ENCODE data around the gene HMCN2.
"Not testable (repeated sequence)": the region's sequence is repeated elsewhere in the genome, so short reads cannot be mapped to it uniquely, and the experiment has no call there.

Gene HMCN2

DNA sequence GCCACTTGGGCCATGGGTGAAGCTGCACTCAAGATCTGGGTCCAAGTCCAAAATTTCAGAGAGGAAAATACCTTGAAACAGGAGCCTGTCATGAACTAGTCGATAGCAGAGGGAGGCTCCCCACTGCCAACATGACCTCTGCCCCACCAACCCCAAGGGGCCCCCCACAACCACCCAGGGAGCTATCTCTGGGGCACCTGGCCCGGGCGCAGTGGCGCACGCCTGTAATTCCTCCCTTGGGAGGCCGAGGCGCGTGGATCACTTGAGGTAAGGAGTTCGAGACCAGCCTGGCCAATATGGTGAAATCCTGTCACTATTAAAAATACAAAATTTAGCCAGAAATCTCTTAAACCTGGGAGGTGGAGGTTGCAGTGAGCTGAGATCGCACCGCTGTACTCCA lies 20.1 kb upstream of the HMCN2 start:
- no peak for TF ChIP-seq POLR2A (IDR thresholded peaks at IDR 0.05; ENCODE audit: low read length)
- no peak for TF ChIP-seq GATA1 (IDR thresholded peaks at IDR 0.05; ENCODE audit: low read depth, low read length)
- no peak for DNase-seq

GRCh38 chr9:130246126-130246525 lies 19.4 kb upstream of the HMCN2 start:
- no peak for DNase-seq
- TF ChIP-seq POLR2A (IDR thresholded peaks at IDR 0.05; ENCODE audit: low read length), result no peak
- TF ChIP-seq GATA1 (IDR thresholded peaks at IDR 0.05; ENCODE audit: low read depth, low read length), result no peak

DNA sequence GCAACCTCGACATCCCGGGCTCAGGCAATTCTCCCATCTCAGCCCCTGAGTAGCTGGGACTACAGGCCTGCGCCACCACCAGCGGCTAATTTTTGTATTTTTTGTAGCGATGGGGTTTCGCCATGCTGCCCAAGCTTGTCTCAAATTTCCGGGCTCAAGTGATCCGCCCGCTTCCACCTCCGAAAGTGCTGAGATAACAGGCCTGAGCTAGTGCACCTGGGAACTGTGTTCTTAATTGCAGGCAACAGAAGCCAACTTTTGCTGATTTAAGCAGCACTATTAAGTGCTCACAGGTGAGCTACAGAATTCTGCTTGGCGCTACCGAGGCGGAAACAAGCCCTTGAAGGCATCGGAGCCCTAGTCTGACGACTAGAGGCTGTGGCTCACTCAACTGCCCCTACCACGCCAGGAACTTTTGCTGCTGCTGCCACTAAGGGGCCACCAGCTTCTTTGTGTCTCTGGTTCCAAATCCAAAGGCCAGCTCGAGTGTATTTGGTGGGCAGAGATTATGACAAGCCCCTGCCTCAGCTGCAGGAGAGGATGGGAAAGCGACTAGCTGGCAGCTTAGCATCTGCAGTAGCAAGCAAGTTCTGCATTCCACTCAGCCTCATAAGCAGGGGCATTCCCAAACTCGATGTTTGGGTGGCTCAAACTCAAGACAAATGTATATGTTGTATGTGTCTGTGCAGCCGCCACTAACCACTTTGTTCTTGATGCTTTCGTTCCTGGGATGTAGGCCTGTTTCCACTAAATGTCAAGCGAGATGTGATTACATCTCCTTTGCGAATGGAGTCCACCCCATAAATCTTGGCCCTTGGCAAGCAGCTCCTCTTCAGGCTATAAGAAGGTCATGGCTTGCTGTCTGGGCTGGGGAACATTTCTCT lies 10.6 kb upstream of the HMCN2 start:
- DNase-seq, result no peak

DNA sequence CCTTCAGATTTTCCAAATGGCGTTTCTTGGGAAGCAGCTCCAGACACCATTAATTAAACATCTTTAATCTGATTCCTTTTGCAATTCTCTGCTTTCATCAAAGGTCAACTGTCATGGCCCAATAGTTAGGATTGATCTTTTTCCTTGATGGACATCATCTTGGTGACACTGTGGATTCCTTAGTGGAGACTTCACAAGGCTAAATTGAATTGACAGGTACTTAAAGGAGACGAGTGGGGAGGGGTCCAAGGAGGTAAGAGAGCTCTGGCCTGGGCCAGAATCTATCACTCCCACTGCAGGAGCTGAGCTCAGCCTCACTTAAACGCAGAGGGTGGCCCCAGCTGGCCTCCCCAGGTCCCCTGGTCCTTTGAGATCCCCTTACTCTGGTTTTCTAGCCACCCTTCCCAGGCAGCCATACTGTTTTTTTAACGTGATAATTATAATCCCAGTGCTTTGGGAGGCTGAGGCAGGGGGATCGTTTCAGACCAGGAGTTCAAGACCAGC lies 9.9 kb upstream of the HMCN2 start:
- no peak for DNase-seq
- TF ChIP-seq GATA1 (IDR thresholded peaks at IDR 0.05; ENCODE audit: low read depth, low read length), result no peak
- no peak for TF ChIP-seq POLR2A (IDR thresholded peaks at IDR 0.05; ENCODE audit: low read length)

More for the DNA sequence above, 10.6 kb upstream of the HMCN2 start:
- TF ChIP-seq POLR2A (IDR thresholded peaks at IDR 0.05; ENCODE audit: low read length) (no peak), GATA1 (IDR thresholded peaks at IDR 0.05; ENCODE audit: low read depth, low read length) (no peak)

DNA sequence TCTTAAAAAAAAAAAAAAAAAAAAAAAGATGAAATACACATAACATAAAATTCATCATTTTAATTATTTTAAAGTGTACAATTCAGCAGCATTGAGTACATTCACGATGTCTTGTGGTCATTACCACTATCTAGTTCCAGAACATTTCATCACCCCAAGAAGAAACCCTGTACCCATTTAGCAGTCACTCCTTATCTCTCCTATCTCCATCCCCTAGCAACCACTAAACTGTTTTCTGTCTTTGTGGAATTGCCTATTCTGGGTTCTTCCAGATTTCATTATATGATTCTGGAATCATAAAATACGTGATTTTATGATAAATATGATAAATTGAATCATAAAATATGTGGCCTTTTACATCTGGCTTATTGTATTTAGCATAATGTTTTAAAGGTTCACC lies 8.9 kb upstream of the HMCN2 start:
- TF ChIP-seq POLR2A (IDR thresholded peaks at IDR 0.05; ENCODE audit: low read length), result no peak
- TF ChIP-seq GATA1 (IDR thresholded peaks at IDR 0.05; ENCODE audit: low read depth, low read length), result no peak
- no peak for DNase-seq

- DNase-seq, result not testable (repeated sequence)
Measured at GRCh38 chr9:130258137-130258536, 7.4 kb upstream of the HMCN2 start.

GRCh38 chr9:130259044-130259443 lies 6.5 kb upstream of the HMCN2 start:
- DNase-seq, result no peak

GRCh38 chr9:130260816-130261765 lies 4.5 kb upstream of the HMCN2 start:
- no peak for TF ChIP-seq GATA1 (IDR thresholded peaks at IDR 0.05; ENCODE audit: low read depth, low read length)
- TF ChIP-seq POLR2A (IDR thresholded peaks at IDR 0.05; ENCODE audit: low read length), result no peak
- DNase-seq, result no peak

More at GRCh38 chr9:130259044-130259443, 6.5 kb upstream of the HMCN2 start:
- TF ChIP-seq GATA1 (IDR thresholded peaks at IDR 0.05; ENCODE audit: low read depth, low read length), result no peak
- TF ChIP-seq POLR2A (IDR thresholded peaks at IDR 0.05; ENCODE audit: low read length), result no peak

GRCh38 chr9:130262061-130262745 lies 3.4 kb upstream of the HMCN2 start:
- DNase-seq, result no peak
- no peak for TF ChIP-seq POLR2A (IDR thresholded peaks at IDR 0.05; ENCODE audit: low read length)

DNA sequence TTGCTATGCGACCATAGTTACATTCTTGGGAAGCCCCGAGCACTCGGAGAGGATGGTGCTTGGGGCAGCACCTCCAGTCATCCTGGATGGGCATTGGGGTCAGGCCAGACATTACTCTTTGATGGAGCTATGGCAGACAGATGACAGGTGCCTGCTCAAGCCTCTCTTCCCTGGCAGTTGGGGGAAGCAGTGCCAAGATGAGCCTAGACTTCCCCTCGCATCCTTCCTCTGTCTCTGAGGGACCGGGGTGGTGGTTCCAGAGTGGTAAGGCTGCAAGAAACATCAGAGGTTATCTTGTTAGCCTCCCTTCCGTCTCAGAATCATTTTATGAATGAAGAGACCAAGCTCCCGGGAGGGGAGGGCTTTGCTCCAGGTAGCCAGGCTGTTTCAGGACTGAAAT lies 2.8 kb upstream of the HMCN2 start:
- no peak for DNase-seq
- TF ChIP-seq POLR2A (IDR thresholded peaks at IDR 0.05; ENCODE audit: low read length), result no peak
- no peak for TF ChIP-seq GATA1 (IDR thresholded peaks at IDR 0.05; ENCODE audit: low read depth, low read length)

DNA sequence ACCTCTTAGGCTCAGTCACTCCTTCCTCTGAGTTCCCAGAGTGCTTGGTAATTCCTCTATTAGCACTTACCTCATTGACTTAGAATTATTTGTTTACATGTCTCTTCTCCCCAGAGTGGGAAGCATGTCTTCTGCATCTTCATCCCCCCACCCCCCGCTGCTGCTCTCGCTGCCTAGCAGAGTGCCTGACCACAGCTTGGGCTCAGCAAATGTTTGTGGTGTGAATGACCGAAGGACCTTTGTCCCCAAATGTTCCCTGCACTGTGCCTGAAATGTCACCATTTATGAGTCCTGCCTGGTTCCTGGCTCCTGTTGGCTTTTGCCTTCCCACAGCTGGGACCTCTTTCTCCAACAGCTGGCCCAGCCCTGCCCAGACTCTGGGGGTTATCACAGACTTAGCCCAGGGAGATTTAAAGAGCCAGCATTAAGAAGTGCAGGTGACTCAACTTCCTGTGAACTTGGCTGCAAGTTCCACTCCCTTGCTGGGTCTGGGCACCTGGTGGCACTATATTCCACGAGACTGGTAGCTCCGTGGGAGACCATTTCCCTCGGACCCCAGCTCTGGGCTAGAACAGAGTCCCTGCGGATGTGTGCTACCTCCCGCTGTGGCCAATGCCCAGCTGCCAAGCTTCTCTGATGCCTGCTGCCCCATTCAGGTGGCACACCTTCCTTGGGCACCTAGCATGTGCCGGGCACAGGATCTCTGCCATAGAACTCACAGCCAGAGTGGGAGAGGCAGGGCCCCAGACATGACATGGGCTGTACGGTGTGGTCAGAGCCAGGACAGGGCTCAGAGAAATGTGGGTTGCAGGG lies 1.8 kb upstream of the HMCN2 start:
- no peak for DNase-seq
- no peak for TF ChIP-seq POLR2A (IDR thresholded peaks at IDR 0.05; ENCODE audit: low read length)
- no peak for TF ChIP-seq GATA1 (IDR thresholded peaks at IDR 0.05; ENCODE audit: low read depth, low read length)

- no peak for DNase-seq
- TF ChIP-seq GATA1 (IDR thresholded peaks at IDR 0.05; ENCODE audit: low read depth, low read length) (no peak), POLR2A (IDR thresholded peaks at IDR 0.05; ENCODE audit: low read length) (no peak)
Measured at GRCh38 chr9:130264414-130265350, 878 bp upstream of the HMCN2 start.

Data from erythroblast (primary cell).